ENCODE data around the gene PCTP.

DNA sequence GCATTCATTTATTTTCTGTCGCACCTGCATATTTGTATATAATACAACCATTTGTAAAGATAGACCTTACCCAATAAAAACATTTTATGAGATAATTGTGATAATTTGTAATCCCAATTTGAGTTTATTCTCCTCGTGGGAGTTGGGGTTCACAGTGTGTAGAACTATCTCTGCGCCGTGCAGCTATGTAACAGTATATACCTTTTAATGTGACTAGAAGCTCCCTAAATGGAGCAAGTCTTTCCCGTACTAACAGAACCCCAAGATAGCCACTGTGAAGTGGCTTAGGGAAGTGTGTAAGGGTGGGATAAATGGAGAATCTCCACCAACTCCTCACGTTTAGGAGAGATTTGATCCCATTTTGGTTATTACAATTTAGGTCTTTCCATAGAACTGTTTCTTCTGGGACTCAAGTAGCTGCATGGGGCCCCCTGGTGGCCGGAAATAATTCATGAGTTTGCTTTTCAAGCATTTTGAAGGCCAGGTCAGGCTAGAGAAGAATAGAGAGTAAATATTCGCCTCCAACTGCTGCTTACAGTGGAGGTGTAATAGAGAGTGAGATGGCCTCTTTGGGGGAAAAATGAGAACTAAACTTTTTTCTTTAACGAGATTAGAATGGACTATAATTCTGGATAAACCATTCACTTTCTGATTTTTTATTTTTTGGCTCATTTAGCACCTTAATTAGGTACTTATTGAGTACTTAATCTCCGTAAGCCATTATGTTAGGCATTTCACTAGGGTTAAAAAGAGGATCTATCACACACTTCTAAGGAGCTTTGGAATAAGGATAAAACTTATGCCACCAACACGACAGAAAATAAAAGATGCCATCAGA, 32.7 kb upstream of the PCTP start:
- TF ChIP-seq, protein P1, sequence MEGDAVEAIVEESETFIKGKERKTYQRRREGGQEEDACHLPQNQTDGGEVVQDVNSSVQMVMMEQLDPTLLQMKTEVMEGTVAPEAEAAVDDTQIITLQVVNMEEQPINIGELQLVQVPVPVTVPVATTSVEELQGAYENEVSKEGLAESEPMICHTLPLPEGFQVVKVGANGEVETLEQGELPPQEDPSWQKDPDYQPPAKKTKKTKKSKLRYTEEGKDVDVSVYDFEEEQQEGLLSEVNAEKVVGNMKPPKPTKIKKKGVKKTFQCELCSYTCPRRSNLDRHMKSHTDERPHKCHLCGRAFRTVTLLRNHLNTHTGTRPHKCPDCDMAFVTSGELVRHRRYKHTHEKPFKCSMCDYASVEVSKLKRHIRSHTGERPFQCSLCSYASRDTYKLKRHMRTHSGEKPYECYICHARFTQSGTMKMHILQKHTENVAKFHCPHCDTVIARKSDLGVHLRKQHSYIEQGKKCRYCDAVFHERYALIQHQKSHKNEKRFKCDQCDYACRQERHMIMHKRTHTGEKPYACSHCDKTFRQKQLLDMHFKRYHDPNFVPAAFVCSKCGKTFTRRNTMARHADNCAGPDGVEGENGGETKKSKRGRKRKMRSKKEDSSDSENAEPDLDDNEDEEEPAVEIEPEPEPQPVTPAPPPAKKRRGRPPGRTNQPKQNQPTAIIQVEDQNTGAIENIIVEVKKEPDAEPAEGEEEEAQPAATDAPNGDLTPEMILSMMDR (IDR thresholded peaks at IDR 0.05): peak; percentile 64 to 81 (median 78)
- TF ChIP-seq POLR2AphosphoS5 (IDR thresholded peaks at IDR 0.05) (no peak), EP300 (IDR thresholded peaks at IDR 0.05; ENCODE audit: low read depth) (no peak)

Data from transverse colon (tissue), 4 donors.